Gastroesophageal sphincter (tissue), 4 donors: ENCODE results near the gene TNNC1. TPM values are rescaled to one million over a fixed set of nuclear protein-coding genes. Genes with fewer than 3 reads are reported as not detected.

Experiments used
- ATAC-seq: fragments of 150-250 bp; one replicate; pipeline ENCODE4 v1.9.1; 2016; ENCODE audit warnings: mild to moderate bottlenecking, moderate library complexity
- H3K27ac ChIP-seq, 4 donors: fragments of 200-600 bp; sonication (generic) in 3 of 4; 1 replicate in 3 of 4; 2 replicates in 1 of 4; pipeline ENCODE4 v1.5.1; 2016 to 2019
- H3K27me3 ChIP-seq: fragments of 200-600 bp; sonication (generic); one replicate; pipeline ENCODE4 v1.5.1; 2019
- H3K36me3 ChIP-seq, 2 donors: fragments of 200-600 bp; sonication (generic); one replicate each; pipeline ENCODE4 v1.5.1; 2019; ENCODE audit warnings: control low read depth in 1 of 2
- H3K4me1 ChIP-seq, 3 donors: fragments of 200-600 bp; sonication (generic); 1 replicate in 2 of 3; 2 replicates in 1 of 3; pipeline ENCODE4 v1.5.1; 2016 to 2019; ENCODE audit warnings: control low read depth in 2 of 3
- H3K4me3 ChIP-seq, 2 donors: fragments of 200-600 bp; sonication (generic); one replicate each; pipeline ENCODE4 v1.5.1; 2019; ENCODE audit warnings: mild to moderate bottlenecking in 1 of 2, moderate library complexity in 1 of 2
- H3K9me3 ChIP-seq, 3 donors: fragments of 200-600 bp; sonication (generic); one replicate each; pipeline ENCODE4 v1.5.1; 2017 to 2019; ENCODE audit warnings: control low read depth in 2 of 3
- CTCF ChIP-seq, 4 experiments: fragments of 200-600 bp in 2 of 4; fragments of 450-650 bp in 2 of 4; sonication (generic) in 1 of 4; IDR thresholded peaks; one replicate each; pipeline ENCODE4 v1.5.1; 2017 to 2019; ENCODE audit warnings: antibody characterized with exemption in 4 of 4, mild to moderate bottlenecking in 2 of 4, moderate library complexity in 2 of 4
- EP300 ChIP-seq: sonication (generic); formaldehyde crosslinking; IDR thresholded peaks from one replicate; pipeline ENCODE4 v1.6.1; 2017; ENCODE audit warnings: antibody characterized with exemption, mild to moderate bottlenecking
- POLR2A ChIP-seq, 2 donors: fragments of 450-650 bp; IDR thresholded peaks; one replicate each; pipeline ENCODE4 v1.6.1; 2017; ENCODE audit warnings: antibody characterized with exemption in 2 of 2, mild to moderate bottlenecking in 2 of 2, moderate library complexity in 1 of 2
- POLR2AphosphoS5 ChIP-seq: sonication (generic); formaldehyde crosslinking; IDR thresholded peaks from one replicate; pipeline ENCODE4 v1.6.1; 2017; ENCODE audit warnings: antibody characterized with exemption
- WGBS, 2 donors: methylation state at CpG; one replicate each; pipeline ENCODE4 v1.1.5; 2018; ENCODE audit warnings: low coverage in 1 of 2; 5-methylcytosine and 5-hydroxymethylcytosine counted together
- total RNA-seq, 4 donors: library from RNA; depleted of rRNA; stranded (reverse); fragments of >200 nt; gene quantifications; one replicate each; pipeline ENCODE4 v1.1.0, GENCODE V29; 2016

Gene TNNC1
- total RNA-seq, 4 donors from 2014 or later: 1.9 to 4.6 (median 2.4) TPM; not detected in 1

GRCh38 chr3:52440671-52441070, 13.2 kb downstream of the TNNC1 start:
- peaks cover 0 to 14% (median 0%) of the 10 kb centered on the region in 3 donors for H3K4me1 ChIP-seq
- no peak overlapping the region for H3K27ac ChIP-seq
- no CpG with 5 or more reads among the region's 14 CpGs for WGBS, 2 donors
- TF ChIP-seq CTCF (IDR thresholded peaks at IDR 0.05): no peak
- no peak for TF ChIP-seq EP300
- TF ChIP-seq POLR2A (IDR thresholded peaks at IDR 0.05): no peak
- TF ChIP-seq POLR2AphosphoS5: no peak
- H3K36me3 ChIP-seq: no peaks in the 10 kb centered on the region
- no peak for ATAC-seq
- no peaks in the 10 kb centered on the region for H3K9me3 ChIP-seq
- H3K4me3 ChIP-seq: no peak overlapping the region
- H3K27me3 ChIP-seq: no peaks in the 10 kb centered on the region

GRCh38 chr3:52440249-52440551, 13.6 kb downstream of the TNNC1 start:
- no peak for ATAC-seq
- H3K27ac ChIP-seq: no peak overlapping the region

GRCh38 chr3:52439426-52440248, 14.2 kb downstream of the TNNC1 start:
- Histone ChIP-seq H3K27ac (no peak overlapping the region), H3K4me1 (peaks cover 0 to 10% (median 0%) of the 10 kb centered on the region in 3 donors), H3K9me3 (no peaks in the 10 kb centered on the region), H3K36me3 (no peaks in the 10 kb centered on the region), H3K27me3 (no peaks in the 10 kb centered on the region), H3K4me3 (no peak overlapping the region)
- WGBS, 2 donors: 93% methylated on average over 3 of the region's 16 CpGs; no CpG with 5 or more reads in 1 of the 2 donors
- no peak for ATAC-seq
- TF ChIP-seq POLR2A (IDR thresholded peaks at IDR 0.05) (no peak), POLR2AphosphoS5 (no peak), EP300 (no peak), CTCF (IDR thresholded peaks at IDR 0.05) (no peak)

More at GRCh38 chr3:52440249-52440551, 13.6 kb downstream of the TNNC1 start:
- Histone ChIP-seq H3K4me1 (peaks cover 0 to 15% (median 0%) of the 10 kb centered on the region in 3 donors), H3K4me3 (no peak overlapping the region), H3K9me3 (no peaks in the 10 kb centered on the region), H3K36me3 (no peaks in the 10 kb centered on the region), H3K27me3 (no peaks in the 10 kb centered on the region)
- no CpG with 5 or more reads among the region's 12 CpGs for WGBS, 2 donors
- TF ChIP-seq POLR2AphosphoS5: no peak
- TF ChIP-seq EP300: no peak
- no peak for TF ChIP-seq POLR2A (IDR thresholded peaks at IDR 0.05)
- no peak for TF ChIP-seq CTCF (IDR thresholded peaks at IDR 0.05)

- ATAC-seq: no peak
- no peaks in the 10 kb centered on the region for H3K9me3 ChIP-seq
- TF ChIP-seq EP300 (no peak), POLR2A (IDR thresholded peaks at IDR 0.05) (no peak), CTCF (IDR thresholded peaks at IDR 0.05) (no peak), POLR2AphosphoS5 (no peak)
- no peaks in the 10 kb centered on the region for H3K36me3 ChIP-seq
- 60 to 77% methylated on average over 1 to 4 of the region's 9 CpGs for WGBS, 2 donors
- no peaks in the 10 kb centered on the region for H3K27me3 ChIP-seq
- peaks cover 0 to 8% (median 0%) of the 10 kb centered on the region in 3 donors for H3K4me1 ChIP-seq
- H3K4me3 ChIP-seq: no peak overlapping the region
- no peak overlapping the region for H3K27ac ChIP-seq
Measured at GRCh38 chr3:52438579-52439425, 15.0 kb downstream of the TNNC1 start.
